Measurements from ENCODE around the gene EFHC2.

GRCh38 chrX:44232081-44232480 lies 111.4 kb downstream of the EFHC2 start:
- TF ChIP-seq CTCF (IDR thresholded peaks at IDR 0.05) (no peak), POLR2AphosphoS5 (IDR thresholded peaks at IDR 0.05) (no peak), POLR2A (IDR thresholded peaks at IDR 0.05) (no peak)

All from prostate gland (tissue), 2 donors.